Adipocyte (in vitro differentiated cells): ENCODE results near the gene MAP10.

Experiments used
- DNase-seq: peaks from one replicate; pipeline ENCODE4 v3.0.0-alpha.2; 2015; ENCODE audit warnings: low read depth
- H3K27me3 ChIP-seq: replicated peaks from 2 replicates; pipeline ENCODE4 v1.7.0; 2013; ENCODE audit warnings: mild to moderate bottlenecking, low read length, moderate library complexity; ENCODE audit not compliant: control insufficient read depth, insufficient read depth
- H3K36me3 ChIP-seq: 2 replicates; pipeline ENCODE4 v1.7.0; 2013; ENCODE audit warnings: low read length, mild to moderate bottlenecking, moderate library complexity; ENCODE audit not compliant: control insufficient read depth, insufficient read depth, severe bottlenecking
- H3K4me1 ChIP-seq: 2 replicates; pipeline ENCODE4 v1.7.0; 2013; ENCODE audit warnings: mild to moderate bottlenecking, low read length, moderate library complexity; ENCODE audit not compliant: control insufficient read depth, insufficient read depth
- H3K4me3 ChIP-seq: 2 replicates; pipeline ENCODE4 v1.7.0; 2013; ENCODE audit warnings: mild to moderate bottlenecking, low read length, moderate library complexity
- H3K9ac ChIP-seq: 2 replicates; pipeline ENCODE4 v1.7.0; 2013; ENCODE audit warnings: mild to moderate bottlenecking, low read length, moderate library complexity
- H3K9me3 ChIP-seq: 2 replicates; pipeline ENCODE4 v1.7.0; 2013; ENCODE audit warnings: mild to moderate bottlenecking, low read length, moderate library complexity; ENCODE audit not compliant: control insufficient read depth

The MAP10 gene

DNA sequence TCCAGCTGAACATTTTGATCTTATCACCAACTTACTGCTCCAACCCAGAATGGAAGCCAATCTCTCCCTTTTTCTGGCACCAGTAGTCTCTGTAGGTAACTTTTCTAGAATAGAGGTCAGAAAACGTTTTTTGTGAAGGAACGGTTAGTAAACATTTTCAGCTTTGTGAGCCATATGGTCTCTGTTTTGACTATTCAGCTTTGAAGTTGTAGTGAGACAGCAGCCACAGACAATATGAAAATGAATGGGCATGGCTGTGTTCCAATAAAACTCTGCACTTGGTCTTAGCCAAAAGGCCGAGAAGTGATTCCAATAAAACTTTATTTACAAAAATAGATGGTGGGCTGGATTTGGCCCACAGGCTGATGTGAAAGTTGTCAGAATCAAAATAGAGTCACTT is 28.9 kb downstream of the MAP10 start:
- Histone ChIP-seq H3K9me3 (no peaks in the 10 kb centered on the region), H3K9ac (no peak overlapping the region), H3K4me1 (peaks cover 6% of the 10 kb centered on the region), H3K36me3 (no peaks in the 10 kb centered on the region), H3K4me3 (no peak overlapping the region), H3K27me3 (no peaks in the 10 kb centered on the region)
- DNase-seq, result no peak

DNA sequence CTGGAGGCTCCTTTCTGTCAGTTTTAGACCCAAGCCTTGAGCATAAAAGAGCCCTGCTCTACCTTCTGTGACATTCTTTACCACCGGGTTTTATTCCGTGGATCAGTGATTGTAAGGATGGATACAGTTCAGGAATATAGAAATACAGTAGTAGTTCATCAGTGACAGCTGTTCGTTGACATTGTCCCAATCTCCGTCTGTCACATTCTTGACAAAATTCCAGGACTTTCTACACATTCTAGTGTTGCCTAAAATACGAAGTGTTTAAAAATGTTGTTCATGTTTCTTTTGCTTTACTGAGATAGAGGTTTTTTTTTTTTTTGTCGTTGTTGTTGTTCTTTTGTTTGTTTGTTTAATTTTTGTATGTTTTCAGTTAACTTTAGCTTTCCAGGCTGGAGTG is 29.9 kb downstream of the MAP10 start:
- no peak for DNase-seq
- H3K9ac ChIP-seq, result no peak overlapping the region
- H3K36me3 ChIP-seq, result no peaks in the 10 kb centered on the region
- H3K4me3 ChIP-seq, result no peak overlapping the region
- no peaks in the 10 kb centered on the region for H3K9me3 ChIP-seq
- H3K4me1 ChIP-seq, result peaks cover 6% of the 10 kb centered on the region
- H3K27me3 ChIP-seq, result no peaks in the 10 kb centered on the region

DNA sequence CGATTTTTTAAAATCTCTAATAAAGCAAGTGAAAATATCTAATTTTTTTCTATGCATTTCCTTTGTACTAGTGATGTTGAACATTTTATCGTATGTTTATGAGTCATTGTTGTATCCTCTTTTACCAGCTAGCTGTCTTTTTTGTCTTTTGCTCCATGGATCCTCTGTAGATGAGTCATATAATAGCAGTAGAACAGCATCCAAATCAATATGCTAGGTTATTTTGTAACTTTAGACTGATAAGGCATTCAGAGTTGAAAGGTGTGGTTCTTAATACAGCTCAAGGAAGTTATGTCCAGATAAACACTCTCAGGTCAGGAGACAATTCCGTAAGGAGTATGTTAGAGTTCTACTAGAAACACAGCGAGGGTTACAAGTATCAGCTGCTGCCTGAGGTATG is 31.9 kb downstream of the MAP10 start:
- H3K9me3 ChIP-seq, result no peaks in the 10 kb centered on the region
- H3K4me3 ChIP-seq, result no peak overlapping the region
- no peak overlapping the region for H3K9ac ChIP-seq
- DNase-seq, result no peak
- no peaks in the 10 kb centered on the region for H3K36me3 ChIP-seq
- H3K4me1 ChIP-seq, result peaks cover 6% of the 10 kb centered on the region
- H3K27me3 ChIP-seq, result no peaks in the 10 kb centered on the region

DNA sequence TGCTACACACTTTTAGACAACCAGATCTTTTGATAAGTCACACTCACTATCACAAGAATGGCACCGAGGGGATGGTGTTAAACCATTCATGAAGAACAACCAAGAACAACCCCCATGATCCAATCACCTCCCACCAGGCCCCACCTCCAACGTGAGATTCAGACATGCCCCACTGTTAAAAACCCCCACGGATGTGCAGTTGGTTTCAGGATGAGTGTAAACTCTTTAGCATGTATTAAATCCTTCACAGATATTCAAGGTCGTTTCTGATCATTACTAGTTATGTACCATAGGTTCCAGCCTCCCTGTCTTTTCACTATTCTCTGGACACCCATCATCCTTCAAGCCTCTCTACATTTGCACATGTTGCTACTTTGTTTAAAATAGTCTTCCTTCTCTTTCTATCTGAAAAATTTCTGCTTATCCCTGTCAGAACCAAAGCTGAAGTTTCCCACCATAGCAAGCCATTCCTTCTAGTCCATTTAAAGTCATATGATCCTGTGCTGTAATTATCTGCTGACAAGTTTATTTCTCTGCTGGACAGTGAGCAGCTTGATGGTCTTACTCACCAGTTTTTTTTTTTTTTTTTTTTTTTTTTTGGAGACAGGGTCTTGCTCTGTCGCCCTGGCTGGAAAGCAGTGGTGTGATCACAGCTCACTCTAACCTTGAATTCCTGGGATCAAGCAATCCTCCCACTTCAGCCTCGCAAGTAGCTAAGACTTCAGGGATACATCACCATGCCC is 36.8 kb downstream of the MAP10 start:
- Histone ChIP-seq H3K4me1 (peaks cover 15% of the 10 kb centered on the region), H3K36me3 (no peaks in the 10 kb centered on the region), H3K9me3 (no peaks in the 10 kb centered on the region), H3K9ac (no peak overlapping the region), H3K4me3 (no peak overlapping the region), H3K27me3 (no peaks in the 10 kb centered on the region)
- no peak for DNase-seq

DNA sequence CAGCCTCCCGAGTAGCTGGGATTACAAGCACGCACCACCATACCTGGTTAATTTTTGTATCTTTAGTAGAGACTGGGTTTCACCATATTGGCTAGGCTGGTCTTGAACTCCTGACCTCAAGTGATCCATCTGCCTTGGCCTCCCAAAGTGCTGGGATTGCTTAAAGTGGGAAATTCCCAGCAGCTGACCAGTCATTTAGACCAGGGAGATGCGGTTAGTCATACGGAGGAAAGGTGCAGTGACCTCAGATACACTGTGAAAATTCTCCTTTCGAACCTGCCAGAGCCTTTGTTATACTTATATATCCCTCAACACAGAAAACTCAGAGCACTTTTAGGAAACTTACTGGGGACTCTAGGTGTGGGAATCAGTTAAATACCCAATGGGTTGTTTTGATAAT is 39.6 kb downstream of the MAP10 start:
- H3K9me3 ChIP-seq, result no peaks in the 10 kb centered on the region
- no peaks in the 10 kb centered on the region for H3K27me3 ChIP-seq
- no peak overlapping the region for H3K4me3 ChIP-seq
- peaks cover 15% of the 10 kb centered on the region for H3K4me1 ChIP-seq
- no peak overlapping the region for H3K9ac ChIP-seq
- H3K36me3 ChIP-seq, result no peaks in the 10 kb centered on the region
- DNase-seq, result no peak

DNA sequence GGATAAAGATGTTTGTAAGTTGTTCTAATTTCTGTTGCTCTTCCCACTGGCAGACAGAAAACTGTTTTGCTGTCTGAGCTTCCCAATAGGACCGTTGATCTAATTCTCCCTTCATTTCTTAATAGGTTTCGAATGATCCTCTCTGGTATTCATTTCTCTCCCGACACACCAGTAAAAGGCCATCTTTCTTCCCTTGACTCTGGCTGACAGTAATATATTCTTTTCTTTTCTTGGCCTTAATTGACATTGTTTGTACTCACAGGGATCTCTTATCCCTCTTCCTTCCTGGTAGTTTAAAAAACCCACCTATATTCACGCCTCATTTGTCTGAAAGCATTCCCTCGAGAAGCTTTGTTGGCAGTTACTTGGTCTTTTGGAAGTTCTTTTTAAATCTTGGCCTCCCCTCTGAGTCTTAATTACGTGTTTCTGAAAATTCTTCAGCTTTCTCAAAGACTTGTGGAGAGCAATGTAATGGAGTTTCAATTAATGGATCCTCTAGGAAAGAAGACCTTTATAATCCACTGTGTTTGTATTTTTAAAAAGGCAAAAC is 40.3 kb downstream of the MAP10 start:
- no peaks in the 10 kb centered on the region for H3K27me3 ChIP-seq
- H3K36me3 ChIP-seq, result no peaks in the 10 kb centered on the region
- H3K4me1 ChIP-seq, result peaks cover 15% of the 10 kb centered on the region
- DNase-seq, result no peak
- no peak overlapping the region for H3K4me3 ChIP-seq
- H3K9me3 ChIP-seq, result no peaks in the 10 kb centered on the region
- H3K9ac ChIP-seq, result no peak overlapping the region

DNA sequence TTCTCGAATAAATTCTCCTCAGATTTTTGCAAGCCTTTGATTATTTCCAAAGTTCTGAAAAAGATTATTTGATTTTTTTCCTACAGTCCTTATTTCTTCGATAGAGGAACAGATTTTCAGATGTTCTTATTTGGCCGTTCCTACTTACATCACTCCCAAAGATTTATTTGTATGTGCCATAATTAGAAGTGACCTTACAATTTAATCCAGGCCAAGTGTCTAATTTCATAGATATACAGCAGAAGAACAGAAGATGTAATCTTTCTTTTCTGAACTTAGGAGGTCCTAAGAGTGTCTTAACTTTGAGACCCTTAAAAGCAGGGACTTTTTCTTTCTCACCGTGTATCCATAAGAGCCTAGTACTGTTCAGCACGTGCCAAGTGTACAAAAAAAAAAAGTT is 46.3 kb downstream of the MAP10 start:
- Histone ChIP-seq H3K9me3 (no peaks in the 10 kb centered on the region), H3K36me3 (no peaks in the 10 kb centered on the region), H3K4me1 (no peaks in the 10 kb centered on the region), H3K4me3 (no peak overlapping the region), H3K9ac (no peak overlapping the region), H3K27me3 (no peaks in the 10 kb centered on the region)
- no peak for DNase-seq

DNA sequence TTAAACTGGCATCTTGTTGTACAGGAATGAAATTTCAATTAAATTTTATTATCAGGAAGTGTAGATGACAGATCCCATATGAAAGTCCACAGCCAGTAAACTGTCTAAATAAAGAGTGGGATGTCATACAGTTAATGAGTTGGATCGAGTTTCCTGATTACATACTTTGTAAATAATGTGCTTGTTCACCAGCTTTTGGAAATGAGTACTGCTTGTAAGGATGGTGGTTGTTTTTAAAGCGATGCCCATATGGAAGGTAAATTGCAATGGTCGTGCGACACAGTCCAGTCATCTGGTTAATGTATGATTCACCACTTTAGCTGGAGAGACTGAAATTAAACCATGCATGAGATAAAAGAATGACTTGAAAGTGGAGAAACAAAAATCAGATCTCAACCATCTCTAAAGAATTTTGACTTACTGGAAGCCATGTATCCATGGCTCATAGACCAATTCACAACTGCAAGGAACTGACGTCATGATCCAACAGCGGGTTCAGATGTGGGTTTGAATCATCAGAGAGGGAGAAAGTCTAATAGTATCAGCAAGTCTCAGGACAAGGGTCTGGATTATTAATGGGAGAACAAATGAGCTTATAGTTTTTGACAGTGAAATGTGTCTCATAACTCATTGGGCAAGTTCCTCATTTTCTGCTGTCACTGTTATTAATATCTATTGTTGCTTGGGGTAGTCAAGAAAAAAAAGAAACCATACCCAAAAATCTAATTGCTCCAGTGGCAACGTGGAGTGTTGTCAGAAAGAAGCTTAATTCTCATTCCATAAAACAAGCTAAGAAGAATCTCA is 49.0 kb downstream of the MAP10 start:
- Histone ChIP-seq H3K9me3 (no peaks in the 10 kb centered on the region), H3K9ac (no peak overlapping the region), H3K4me1 (no peaks in the 10 kb centered on the region), H3K4me3 (peak overlapping the region; percentile 42), H3K27me3 (no peaks in the 10 kb centered on the region), H3K36me3 (no peaks in the 10 kb centered on the region)
- peak; percentile 70 for DNase-seq

DNA sequence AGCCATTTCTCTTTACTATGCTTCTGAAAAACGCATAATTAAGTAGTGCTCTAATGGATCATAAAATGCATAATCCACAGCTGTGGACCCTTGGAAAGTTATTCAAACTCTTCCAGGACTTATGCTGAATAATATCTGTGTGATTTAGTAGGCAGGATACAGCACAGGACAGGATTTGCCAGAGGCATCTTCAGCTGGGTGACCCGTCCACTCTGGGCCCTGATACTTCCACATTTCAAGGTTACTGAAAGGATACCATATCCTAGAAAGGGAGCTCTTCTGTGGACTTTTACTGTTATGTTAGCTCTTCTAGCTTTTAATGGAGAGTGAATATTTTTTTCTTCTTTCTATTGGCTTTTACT is 49.6 kb downstream of the MAP10 start:
- Histone ChIP-seq H3K4me1 (no peaks in the 10 kb centered on the region), H3K9me3 (no peaks in the 10 kb centered on the region), H3K9ac (no peak overlapping the region), H3K27me3 (no peaks in the 10 kb centered on the region), H3K36me3 (no peaks in the 10 kb centered on the region), H3K4me3 (no peak overlapping the region)
- DNase-seq, result no peak

GRCh38 chr1:232856541-232856940 is 51.3 kb downstream of the MAP10 start:
- no peaks in the 10 kb centered on the region for H3K27me3 ChIP-seq

More at GRCh38 chr1:232856541-232856940, 51.3 kb downstream of the MAP10 start:
- H3K36me3 ChIP-seq, result no peaks in the 10 kb centered on the region
- no peak overlapping the region for H3K9ac ChIP-seq
- H3K9me3 ChIP-seq, result no peaks in the 10 kb centered on the region
- H3K4me1 ChIP-seq, result no peaks in the 10 kb centered on the region
- DNase-seq, result no peak
- H3K4me3 ChIP-seq, result no peak overlapping the region
